ENCODE data around the gene TRPC4AP.

GRCh38 chr20:35117196-35117595 lies 24.6 kb upstream of the TRPC4AP start:
- TF ChIP-seq CTCF (IDR thresholded peaks at IDR 0.05) (no peak), POLR2A (IDR thresholded peaks at IDR 0.05) (no peak)
